A673 (cell line): ENCODE results near the gene MLST8.

Source experiments
- CTCF ChIP-seq: fragments of 300-800, 200-600 bp; sonication (generic); conservative IDR thresholded peaks from 2 replicates; pipeline ENCODE4 v1.5.1; 2017; ENCODE audit warnings: low read depth, mild to moderate bottlenecking, antibody characterized with exemption, low read length, moderate library complexity, mixed read lengths
- EZH2 ChIP-seq: fragments of 200-600 bp; sonication (generic); IDR thresholded peaks from 2 replicates; pipeline ENCODE4 v1.6.1; 2017; ENCODE audit warnings: borderline replicate concordance, low read depth, mild to moderate bottlenecking, mixed read lengths, antibody characterized with exemption, low read length; ENCODE audit not compliant: poor library complexity, severe bottlenecking

GRCh38 chr16:2196162-2196980 is 8.9 kb upstream of the MLST8 start, which contains the start of gene CASKIN1:
- no peak for TF ChIP-seq CTCF
- no peak for TF ChIP-seq EZH2
